ENCODE data around the gene DAPK1. TPM values are rescaled to one million over a fixed set of nuclear protein-coding genes. Genes with fewer than 3 reads are reported as not detected.
"Not testable (repeated sequence)": the region's sequence is repeated elsewhere in the genome, so short reads cannot be mapped to it uniquely, and the experiment has no call there.

DAPK1 gene
- total RNA-seq, 1 experiment from 2014 or later = 19.7 TPM

- H3K4me3 Mint-ChIP-seq (ENCODE audit: unreplicated experiment) = no peak overlapping the region
- no peak overlapping the region for H3K27ac Mint-ChIP-seq (ENCODE audit: low read depth, unreplicated experiment)
- TF ChIP-seq, protein P1, sequence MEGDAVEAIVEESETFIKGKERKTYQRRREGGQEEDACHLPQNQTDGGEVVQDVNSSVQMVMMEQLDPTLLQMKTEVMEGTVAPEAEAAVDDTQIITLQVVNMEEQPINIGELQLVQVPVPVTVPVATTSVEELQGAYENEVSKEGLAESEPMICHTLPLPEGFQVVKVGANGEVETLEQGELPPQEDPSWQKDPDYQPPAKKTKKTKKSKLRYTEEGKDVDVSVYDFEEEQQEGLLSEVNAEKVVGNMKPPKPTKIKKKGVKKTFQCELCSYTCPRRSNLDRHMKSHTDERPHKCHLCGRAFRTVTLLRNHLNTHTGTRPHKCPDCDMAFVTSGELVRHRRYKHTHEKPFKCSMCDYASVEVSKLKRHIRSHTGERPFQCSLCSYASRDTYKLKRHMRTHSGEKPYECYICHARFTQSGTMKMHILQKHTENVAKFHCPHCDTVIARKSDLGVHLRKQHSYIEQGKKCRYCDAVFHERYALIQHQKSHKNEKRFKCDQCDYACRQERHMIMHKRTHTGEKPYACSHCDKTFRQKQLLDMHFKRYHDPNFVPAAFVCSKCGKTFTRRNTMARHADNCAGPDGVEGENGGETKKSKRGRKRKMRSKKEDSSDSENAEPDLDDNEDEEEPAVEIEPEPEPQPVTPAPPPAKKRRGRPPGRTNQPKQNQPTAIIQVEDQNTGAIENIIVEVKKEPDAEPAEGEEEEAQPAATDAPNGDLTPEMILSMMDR (IDR thresholded peaks at IDR 0.05; ENCODE audit: unreplicated experiment) = no peak
- no TSS peak for BruUV-seq (replicated peaks)
- H3K36me3 Mint-ChIP-seq (ENCODE audit: insufficient read depth, unreplicated experiment) = peaks cover 15% of the 10 kb centered on the region
- intact Hi-C loops (cut with micrococcal nuclease) = no loop called here
- no peaks in the 10 kb centered on the region for H3K27me3 Mint-ChIP-seq (ENCODE audit: insufficient read depth, unreplicated experiment)
- ChIA-PET POLR2A (interaction anchor here (0.7 to 1.3 kb wide), 8 partner anchors 36 to 1060 kb away, joined by 3 to 6 read pairs (median 3); no protein-coding TSS in a partner anchor), CTCF (interaction anchor here (0.8 to 0.9 kb wide), 2 partner anchors 15 to 163 kb away, joined by 3 read pairs; no protein-coding TSS in a partner anchor)
- H3K9me3 Mint-ChIP-seq (ENCODE audit: unreplicated experiment) = no peaks in the 10 kb centered on the region
- peaks cover 3% of the 10 kb centered on the region for H3K4me1 Mint-ChIP-seq (ENCODE audit: insufficient read depth, unreplicated experiment)
- DNase-seq (ENCODE audit: unreplicated experiment) = no peak
These were observed 3.0 kb downstream of the DAPK1 start for GRCh38 chr9:87500491-87501270.

GRCh38 chr9:87501271-87501656, 3.6 kb downstream of the DAPK1 start:
- DNase-seq (ENCODE audit: unreplicated experiment); H3K27me3 Mint-ChIP-seq (ENCODE audit: insufficient read depth, unreplicated experiment); intact Hi-C loops (cut with micrococcal nuclease); BruUV-seq (replicated peaks); H3K27ac Mint-ChIP-seq (ENCODE audit: low read depth, unreplicated experiment); H3K4me1 Mint-ChIP-seq (ENCODE audit: insufficient read depth, unreplicated experiment); POLR2A ChIA-PET; H3K9me3 Mint-ChIP-seq (ENCODE audit: unreplicated experiment); CTCF ChIA-PET; H3K4me3 Mint-ChIP-seq (ENCODE audit: unreplicated experiment): not testable (repeated sequence)
- peaks cover 15% of the 10 kb centered on the region for H3K36me3 Mint-ChIP-seq (ENCODE audit: insufficient read depth, unreplicated experiment)

GRCh38 chr9:87501806-87502205, 4.1 kb downstream of the DAPK1 start:
- H3K27me3 Mint-ChIP-seq (ENCODE audit: insufficient read depth, unreplicated experiment) = no peaks in the 10 kb centered on the region
- TF ChIP-seq, protein P1 (IDR thresholded peaks at IDR 0.05; ENCODE audit: unreplicated experiment) = no peak
- no peaks in the 10 kb centered on the region for H3K9me3 Mint-ChIP-seq (ENCODE audit: unreplicated experiment)
- BruUV-seq (replicated peaks) = no TSS peak
- ChIA-PET POLR2A (interaction anchor here (0.6 kb wide), 1 partner anchor 225 kb away, joined by 3 read pairs; no protein-coding TSS in a partner anchor), CTCF (no interaction called here)
- no peak overlapping the region for H3K4me3 Mint-ChIP-seq (ENCODE audit: unreplicated experiment)
- no peak overlapping the region for H3K27ac Mint-ChIP-seq (ENCODE audit: low read depth, unreplicated experiment)
- H3K36me3 Mint-ChIP-seq (ENCODE audit: insufficient read depth, unreplicated experiment) = peaks cover 15% of the 10 kb centered on the region
- no peaks in the 10 kb centered on the region for H3K4me1 Mint-ChIP-seq (ENCODE audit: insufficient read depth, unreplicated experiment)
- DNase-seq (ENCODE audit: unreplicated experiment) = no peak
- intact Hi-C loops (cut with micrococcal nuclease) = no loop called here

GRCh38 chr9:87502391-87503221, 4.9 kb downstream of the DAPK1 start:
- H3K9me3 Mint-ChIP-seq (ENCODE audit: unreplicated experiment) = no peaks in the 10 kb centered on the region
- DNase-seq (ENCODE audit: unreplicated experiment) = no peak
- no peak overlapping the region for H3K4me3 Mint-ChIP-seq (ENCODE audit: unreplicated experiment)
- ChIA-PET CTCF (interaction anchor here (1.1 kb wide), 1 partner anchor 18 kb away, joined by 3 read pairs; no protein-coding TSS in a partner anchor), POLR2A (no interaction called here)
- H3K36me3 Mint-ChIP-seq (ENCODE audit: insufficient read depth, unreplicated experiment) = peaks cover 15% of the 10 kb centered on the region
- H3K27ac Mint-ChIP-seq (ENCODE audit: low read depth, unreplicated experiment) = no peak overlapping the region
- no TSS peak for BruUV-seq (replicated peaks)
- no peaks in the 10 kb centered on the region for H3K27me3 Mint-ChIP-seq (ENCODE audit: insufficient read depth, unreplicated experiment)
- intact Hi-C loops (cut with micrococcal nuclease) = no loop called here
- TF ChIP-seq, protein P1 (IDR thresholded peaks at IDR 0.05; ENCODE audit: unreplicated experiment) = no peak
- H3K4me1 Mint-ChIP-seq (ENCODE audit: insufficient read depth, unreplicated experiment) = no peaks in the 10 kb centered on the region

Data from MCF 10A (cell line).